GM12878 (cell line): ENCODE measurements around the gene NAGA. TPM values are rescaled to one million over a fixed set of nuclear protein-coding genes. Genes with fewer than 3 reads are reported as not detected.
A peak's percentile ranks its signal among the peaks of the same experiment; 100 is the strongest.

Source experiments
- PAX5 ChIP-seq: IDR thresholded peaks from 2 replicates; pipeline ENCODE4 v1.6.1; 2011; ENCODE audit warnings: low read depth, low read length, borderline replicate concordance
- POLR2AphosphoS2 ChIP-seq: IDR thresholded peaks from 2 replicates; pipeline ENCODE4 v1.6.1; 2011; ENCODE audit warnings: low read depth, mild to moderate bottlenecking, low read length, improper control_type of control experiment, moderate library complexity
- POLR2AphosphoS5 ChIP-seq: IDR thresholded peaks from 2 replicates; pipeline ENCODE4 v1.6.1; 2011; ENCODE audit warnings: mild to moderate bottlenecking, low read length, inconsistent platforms
- SPI1 ChIP-seq: IDR thresholded peaks from 2 replicates; pipeline ENCODE4 v1.6.1; 2011; ENCODE audit warnings: low read depth, mild to moderate bottlenecking, low read length, moderate library complexity, borderline replicate concordance; ENCODE audit not compliant: insufficient read depth
- TARDBP ChIP-seq: IDR thresholded peaks from 2 replicates; pipeline ENCODE4 v1.6.1; 2016; ENCODE audit warnings: borderline replicate concordance
- TCF12 ChIP-seq: IDR thresholded peaks from 2 replicates; pipeline ENCODE4 v1.6.1; 2011; ENCODE audit warnings: low read depth, mild to moderate bottlenecking, low read length
- ZNF24 ChIP-seq: fragments of 450-650 bp; IDR thresholded peaks from 2 replicates; pipeline ENCODE4 v1.6.1; 2017; ENCODE audit warnings: antibody characterized with exemption, mild to moderate bottlenecking
- polyA plus RNA-seq, 11 experiments: library from polyadenylated mRNA; depleted of rRNA in 4 of 11; unstranded in 6 of 11; stranded (reverse) in 5 of 11; fragments of >200 nt; fragmentation: Nextera tagmentation in 4 of 11; fragmentation: Illumina TruSeq in 1 of 11; extraction: Ambion mirVana in 4 of 11; extraction: Trizol in 1 of 11; gene quantifications; 1 replicate in 1 of 11; 2 replicates in 10 of 11; pipeline versions ENCODE4 v1.2.1 to v1.2.3, GENCODE V29; 2011 to 2016; ENCODE audit warnings: inconsistent platforms in 2 of 11, missing spikeins in 2 of 11, low read depth in 1 of 11
- total RNA-seq, 4 experiments: library from RNA; depleted of rRNA in 3 of 4; stranded (reverse); fragments of >200 nt in 3 of 4; fragmentation: Illumina TruSeq in 1 of 4; extraction: Trizol in 1 of 4; gene quantifications; 2 replicates each; pipeline versions ENCODE4 v1.2.1 to v1.2.3, GENCODE V29; 2013 to 2021
- TF ChIP-seq, protein P1 (sequence below): fragments of 450-650 bp; IDR thresholded peaks from 2 replicates; pipeline ENCODE4 v1.6.1; 2016; ENCODE audit warnings: mild to moderate bottlenecking, moderate library complexity, borderline replicate concordance
- TF ChIP-seq, protein P2 (sequence below): fragments of 450-650 bp; IDR thresholded peaks from 2 replicates; pipeline ENCODE4 v1.6.1; 2018; ENCODE audit warnings: borderline replicate concordance, mild to moderate bottlenecking; ENCODE audit not compliant: partially characterized antibody
- TF ChIP-seq, protein P3 (sequence below): IDR thresholded peaks from 2 replicates; pipeline ENCODE4 v1.6.1; 2011; ENCODE audit warnings: borderline replicate concordance, low read depth, mild to moderate bottlenecking, moderate library complexity, low read length; ENCODE audit not compliant: insufficient read depth, poor library complexity, severe bottlenecking
- TF ChIP-seq, protein P4 (sequence below): fragments of 450-650 bp; formaldehyde crosslinking; IDR thresholded peaks from 2 replicates; pipeline ENCODE4 v1.4.0; 2022; ENCODE audit warnings: mild to moderate bottlenecking, moderate library complexity
- TF ChIP-seq, protein P5 (sequence below): fragments of 450-650 bp; IDR thresholded peaks from 2 replicates; pipeline ENCODE4 v1.6.1; 2014; ENCODE audit warnings: mild to moderate bottlenecking

NAGA gene
- total and polyA plus RNA-seq, 10 of the 15 experiments (the other 5 are each of a cell fraction or from before 2014, with no cell fraction given), result 9.3 to 46.0 (median 33.2) TPM

DNA sequence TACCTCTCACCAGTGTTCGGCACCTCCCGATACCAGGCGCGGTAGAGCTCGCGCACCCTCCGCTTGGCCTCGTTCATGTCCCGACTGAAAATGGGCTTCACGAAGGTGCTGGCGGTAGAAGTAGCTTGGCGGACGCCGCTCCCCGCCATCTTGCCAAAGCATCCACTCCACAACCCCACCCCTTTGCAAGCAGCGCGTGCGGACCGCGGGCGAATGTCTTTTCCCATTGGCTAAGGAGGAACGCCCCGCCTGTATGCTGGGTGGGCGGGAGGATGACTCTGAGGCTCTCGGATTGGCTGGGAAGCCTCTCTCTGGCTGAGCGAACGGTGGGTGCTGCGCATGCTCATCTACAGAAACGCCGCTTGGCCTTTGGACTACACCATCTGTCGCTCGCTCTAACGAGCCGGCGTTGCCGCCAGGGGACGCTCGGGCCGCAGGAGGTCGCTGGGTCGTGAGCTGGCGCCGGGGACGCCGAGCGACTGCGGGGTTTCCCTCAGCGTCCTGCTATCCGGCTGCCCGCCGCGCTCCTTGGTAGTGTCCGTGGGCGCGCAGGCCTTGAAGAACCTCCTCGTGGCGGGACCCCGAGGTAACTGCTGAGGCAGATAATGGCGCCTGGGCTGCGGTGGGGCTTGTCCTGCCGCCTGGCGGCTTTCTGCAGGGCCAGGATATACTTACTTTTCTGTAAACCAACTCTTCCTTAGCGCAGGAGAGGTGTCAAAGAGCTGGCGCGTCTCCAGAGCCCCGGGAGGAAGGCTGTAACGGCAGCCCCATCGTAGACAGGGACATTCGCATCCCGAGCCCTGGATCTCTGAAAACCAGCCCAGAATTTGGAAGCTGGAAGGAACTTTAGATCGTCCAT is 20.2 kb upstream of the NAGA start, which contains the start of gene NDUFA6 (continued):
- TF ChIP-seq POLR2AphosphoS2 (peak; percentile 89), ZNF24 (peak; percentile 21; the same call in 1 of the 2 replicates), TCF12 (peak; percentile 92), SPI1 (no peak), POLR2AphosphoS5 (peak; percentile 94), TARDBP (no peak), PAX5 (peak; percentile 4; the same call in 1 of the 2 replicates)
- TF ChIP-seq, protein P1, sequence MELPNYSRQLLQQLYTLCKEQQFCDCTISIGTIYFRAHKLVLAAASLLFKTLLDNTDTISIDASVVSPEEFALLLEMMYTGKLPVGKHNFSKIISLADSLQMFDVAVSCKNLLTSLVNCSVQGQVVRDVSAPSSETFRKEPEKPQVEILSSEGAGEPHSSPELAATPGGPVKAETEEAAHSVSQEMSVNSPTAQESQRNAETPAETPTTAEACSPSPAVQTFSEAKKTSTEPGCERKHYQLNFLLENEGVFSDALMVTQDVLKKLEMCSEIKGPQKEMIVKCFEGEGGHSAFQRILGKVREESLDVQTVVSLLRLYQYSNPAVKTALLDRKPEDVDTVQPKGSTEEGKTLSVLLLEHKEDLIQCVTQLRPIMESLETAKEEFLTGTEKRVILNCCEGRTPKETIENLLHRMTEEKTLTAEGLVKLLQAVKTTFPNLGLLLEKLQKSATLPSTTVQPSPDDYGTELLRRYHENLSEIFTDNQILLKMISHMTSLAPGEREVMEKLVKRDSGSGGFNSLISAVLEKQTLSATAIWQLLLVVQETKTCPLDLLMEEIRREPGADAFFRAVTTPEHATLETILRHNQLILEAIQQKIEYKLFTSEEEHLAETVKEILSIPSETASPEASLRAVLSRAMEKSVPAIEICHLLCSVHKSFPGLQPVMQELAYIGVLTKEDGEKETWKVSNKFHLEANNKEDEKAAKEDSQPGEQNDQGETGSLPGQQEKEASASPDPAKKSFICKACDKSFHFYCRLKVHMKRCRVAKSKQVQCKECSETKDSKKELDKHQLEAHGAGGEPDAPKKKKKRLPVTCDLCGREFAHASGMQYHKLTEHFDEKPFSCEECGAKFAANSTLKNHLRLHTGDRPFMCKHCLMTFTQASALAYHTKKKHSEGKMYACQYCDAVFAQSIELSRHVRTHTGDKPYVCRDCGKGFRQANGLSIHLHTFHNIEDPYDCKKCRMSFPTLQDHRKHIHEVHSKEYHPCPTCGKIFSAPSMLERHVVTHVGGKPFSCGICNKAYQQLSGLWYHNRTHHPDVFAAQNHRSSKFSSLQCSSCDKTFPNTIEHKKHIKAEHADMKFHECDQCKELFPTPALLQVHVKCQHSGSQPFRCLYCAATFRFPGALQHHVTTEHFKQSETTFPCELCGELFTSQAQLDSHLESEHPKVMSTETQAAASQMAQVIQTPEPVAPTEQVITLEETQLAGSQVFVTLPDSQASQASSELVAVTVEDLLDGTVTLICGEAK, result peak; percentile 44; the same call in 1 of the 2 replicates
- TF ChIP-seq, protein P2, sequence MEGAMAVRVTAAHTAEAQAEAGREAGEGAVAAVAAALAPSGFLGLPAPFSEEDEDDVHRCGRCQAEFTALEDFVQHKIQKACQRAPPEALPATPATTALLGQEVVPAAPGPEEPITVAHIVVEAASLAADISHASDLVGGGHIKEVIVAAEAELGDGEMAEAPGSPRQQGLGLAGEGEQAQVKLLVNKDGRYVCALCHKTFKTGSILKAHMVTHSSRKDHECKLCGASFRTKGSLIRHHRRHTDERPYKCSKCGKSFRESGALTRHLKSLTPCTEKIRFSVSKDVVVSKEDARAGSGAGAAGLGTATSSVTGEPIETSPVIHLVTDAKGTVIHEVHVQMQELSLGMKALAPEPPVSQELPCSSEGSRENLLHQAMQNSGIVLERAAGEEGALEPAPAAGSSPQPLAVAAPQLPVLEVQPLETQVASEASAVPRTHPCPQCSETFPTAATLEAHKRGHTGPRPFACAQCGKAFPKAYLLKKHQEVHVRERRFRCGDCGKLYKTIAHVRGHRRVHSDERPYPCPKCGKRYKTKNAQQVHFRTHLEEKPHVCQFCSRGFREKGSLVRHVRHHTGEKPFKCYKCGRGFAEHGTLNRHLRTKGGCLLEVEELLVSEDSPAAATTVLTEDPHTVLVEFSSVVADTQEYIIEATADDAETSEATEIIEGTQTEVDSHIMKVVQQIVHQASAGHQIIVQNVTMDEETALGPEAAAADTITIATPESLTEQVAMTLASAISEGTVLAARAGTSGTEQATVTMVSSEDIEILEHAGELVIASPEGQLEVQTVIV, result no peak
- TF ChIP-seq, protein P3, sequence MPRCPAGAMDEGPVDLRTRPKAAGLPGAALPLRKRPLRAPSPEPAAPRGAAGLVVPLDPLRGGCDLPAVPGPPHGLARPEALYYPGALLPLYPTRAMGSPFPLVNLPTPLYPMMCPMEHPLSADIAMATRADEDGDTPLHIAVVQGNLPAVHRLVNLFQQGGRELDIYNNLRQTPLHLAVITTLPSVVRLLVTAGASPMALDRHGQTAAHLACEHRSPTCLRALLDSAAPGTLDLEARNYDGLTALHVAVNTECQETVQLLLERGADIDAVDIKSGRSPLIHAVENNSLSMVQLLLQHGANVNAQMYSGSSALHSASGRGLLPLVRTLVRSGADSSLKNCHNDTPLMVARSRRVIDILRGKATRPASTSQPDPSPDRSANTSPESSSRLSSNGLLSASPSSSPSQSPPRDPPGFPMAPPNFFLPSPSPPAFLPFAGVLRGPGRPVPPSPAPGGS, result peak; percentile 57
- TF ChIP-seq, protein P4, sequence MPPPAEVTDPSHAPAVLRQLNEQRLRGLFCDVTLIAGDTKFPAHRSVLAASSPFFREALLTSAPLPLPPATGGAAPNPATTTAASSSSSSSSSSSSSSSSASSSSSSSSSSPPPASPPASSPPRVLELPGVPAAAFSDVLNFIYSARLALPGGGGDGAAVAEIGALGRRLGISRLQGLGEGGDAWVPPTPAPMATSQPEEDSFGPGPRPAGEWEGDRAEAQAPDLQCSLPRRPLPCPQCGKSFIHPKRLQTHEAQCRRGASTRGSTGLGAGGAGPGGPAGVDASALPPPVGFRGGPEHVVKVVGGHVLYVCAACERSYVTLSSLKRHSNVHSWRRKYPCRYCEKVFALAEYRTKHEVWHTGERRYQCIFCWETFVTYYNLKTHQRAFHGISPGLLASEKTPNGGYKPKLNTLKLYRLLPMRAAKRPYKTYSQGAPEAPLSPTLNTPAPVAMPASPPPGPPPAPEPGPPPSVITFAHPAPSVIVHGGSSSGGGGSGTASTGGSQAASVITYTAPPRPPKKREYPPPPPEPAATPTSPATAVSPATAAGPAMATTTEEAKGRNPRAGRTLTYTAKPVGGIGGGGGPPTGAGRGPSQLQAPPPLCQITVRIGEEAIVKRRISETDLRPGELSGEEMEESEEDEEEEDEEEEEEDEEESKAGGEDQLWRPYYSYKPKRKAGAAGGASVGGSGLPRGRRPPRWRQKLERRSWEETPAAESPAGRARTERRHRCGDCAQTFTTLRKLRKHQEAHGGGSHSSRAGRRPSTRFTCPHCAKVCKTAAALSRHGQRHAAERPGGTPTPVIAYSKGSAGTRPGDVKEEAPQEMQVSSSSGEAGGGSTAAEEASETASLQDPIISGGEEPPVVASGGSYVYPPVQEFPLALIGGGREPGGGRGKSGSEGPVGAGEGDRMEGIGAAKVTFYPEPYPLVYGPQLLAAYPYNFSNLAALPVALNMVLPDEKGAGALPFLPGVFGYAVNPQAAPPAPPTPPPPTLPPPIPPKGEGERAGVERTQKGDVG (CRISPR knock-in tag), result no peak
- TF ChIP-seq, protein P5, sequence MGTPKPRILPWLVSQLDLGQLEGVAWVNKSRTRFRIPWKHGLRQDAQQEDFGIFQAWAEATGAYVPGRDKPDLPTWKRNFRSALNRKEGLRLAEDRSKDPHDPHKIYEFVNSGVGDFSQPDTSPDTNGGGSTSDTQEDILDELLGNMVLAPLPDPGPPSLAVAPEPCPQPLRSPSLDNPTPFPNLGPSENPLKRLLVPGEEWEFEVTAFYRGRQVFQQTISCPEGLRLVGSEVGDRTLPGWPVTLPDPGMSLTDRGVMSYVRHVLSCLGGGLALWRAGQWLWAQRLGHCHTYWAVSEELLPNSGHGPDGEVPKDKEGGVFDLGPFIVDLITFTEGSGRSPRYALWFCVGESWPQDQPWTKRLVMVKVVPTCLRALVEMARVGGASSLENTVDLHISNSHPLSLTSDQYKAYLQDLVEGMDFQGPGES, result peak; percentile 68; the same call in 1 of the 2 replicates
